HepG2 (cell line): ENCODE data around the gene RAD54L. TPM values are rescaled to one million over a fixed set of nuclear protein-coding genes. Genes with fewer than 3 reads are reported as not detected.

Experiments used
- ATAC-seq: fragments of 200-7000 bp; cut with Tn5 transposase; 3 replicates; pipeline ENCODE4 v1.9.1; 2020; ENCODE audit warnings: mild to moderate bottlenecking, moderate library complexity
- BruUV-seq: library from RNA; stranded (reverse); fragments of 400-500 nt; replicated peaks from 2 replicates; lab custom pipeline; 2021; lab: Mats Ljungman, UMichigan
- CTCF ChIA-PET: fragments of 300-600 bp; formaldehyde crosslinking; extraction: SDS; loops from one replicate; lab custom pipeline; 2021; ENCODE audit warnings: low total read pairs, inconsistent platforms, low intra/inter-chr PET ratio; lab: Yijun Ruan, JAX
- POLR2A ChIA-PET: fragments of 350-600 bp; sonication (Branson Sonifier 250); formaldehyde crosslinking; loops from one replicate; lab custom pipeline; 2020; ENCODE audit warnings: antibody characterized with exemption, inconsistent platforms; lab: Yijun Ruan, JAX
- DNase-seq: peaks from one replicate; pipeline ENCODE4 v3.0.0-alpha.2; 2015; ENCODE audit warnings: low spot score
- FAIRE-seq: peaks from 3 replicates; lab custom pipeline; 2011; peaks lifted over from hg19 to GRCh38; lab: Jason Lieb, UNC
- H2AFZ ChIP-seq: one replicate; pipeline ENCODE4 v1.6.1; 2011; ENCODE audit warnings: low read length, inconsistent platforms
- H3K27ac ChIP-seq: fragments of 300-600 bp; 3 replicates; pipeline ENCODE4 v1.8.0; 2011; ENCODE audit warnings: mixed run types, mild to moderate bottlenecking, mixed read lengths, low read length, inconsistent platforms; ENCODE audit not compliant: insufficient read depth; ENCODE audit errors: extremely low read length
- H3K27me3 ChIP-seq, 2 experiments: fragments of 200-600 bp in 1 of 2; 2 replicates in 1 of 2; 3 replicates in 1 of 2; pipeline versions ENCODE4 v1.6.0 to v1.8.0; 2011; ENCODE audit warnings: low read length in 2 of 2, mild to moderate bottlenecking in 2 of 2, moderate library complexity in 2 of 2, inconsistent platforms in 1 of 2; ENCODE audit not compliant: insufficient read depth in 2 of 2, control insufficient read depth in 1 of 2
- H3K36me3 ChIP-seq, 2 experiments: fragments of 200-600 bp in 1 of 2; replicated peaks in 1 of 2; 2 replicates in 1 of 2; 3 replicates in 1 of 2; pipeline versions ENCODE4 v1.5.1 to v1.8.0; 2011; ENCODE audit warnings: low read length in 2 of 2, inconsistent platforms in 1 of 2; ENCODE audit not compliant: insufficient read depth in 2 of 2, control insufficient read depth in 1 of 2
- H3K4me1 ChIP-seq: 2 replicates; pipeline ENCODE4 v1.5.1; 2012; ENCODE audit warnings: low read length, inconsistent platforms; ENCODE audit not compliant: insufficient read depth
- H3K4me2 ChIP-seq: 2 replicates; pipeline ENCODE4 v1.6.0; 2011; ENCODE audit warnings: low read depth, low read length, inconsistent platforms
- H3K4me3 ChIP-seq, 3 experiments: fragments of 200-600 bp in 1 of 3; sonication (generic), shearing (Covaris generic) in 1 of 3; replicated peaks in 1 of 3; 2 replicates each; pipeline ENCODE4 v1.5.1; 2011 to 2016; ENCODE audit warnings: low read length in 3 of 3, inconsistent platforms in 2 of 3, low read depth in 2 of 3, mild to moderate bottlenecking in 2 of 3, control low read depth in 1 of 3, mixed read lengths in 1 of 3; ENCODE audit not compliant: insufficient read depth in 1 of 3
- H3K79me2 ChIP-seq: one replicate; pipeline ENCODE4 v1.6.1; 2011; ENCODE audit warnings: low read length, inconsistent platforms; ENCODE audit not compliant: insufficient read depth
- H3K9ac ChIP-seq: 2 replicates; pipeline ENCODE4 v1.6.0; 2011; ENCODE audit warnings: mild to moderate bottlenecking, low read depth, low read length, inconsistent platforms; ENCODE audit not compliant: insufficient read depth
- H3K9me3 ChIP-seq: 2 replicates; pipeline ENCODE4 v1.5.1; 2012; ENCODE audit warnings: mild to moderate bottlenecking, low read length
- H4K20me1 ChIP-seq: 2 replicates; pipeline ENCODE4 v1.6.0; 2011; ENCODE audit warnings: inconsistent platforms, mild to moderate bottlenecking, low read length, moderate library complexity; ENCODE audit not compliant: insufficient read depth
- AHR ChIP-seq: IDR thresholded peaks from 2 replicates; pipeline ENCODE4 v1.6.1; 2018; ENCODE audit warnings: missing genetic modification reagents, missing compliant biosample characterization
- CREB1 ChIP-seq, 2 experiments: fragments of 450-650 bp in 1 of 2; IDR thresholded peaks; 2 replicates each; pipeline ENCODE4 v1.6.1; 2016 to 2017; ENCODE audit warnings: control low read depth in 1 of 2, mild to moderate bottlenecking in 1 of 2, missing compliant biosample characterization in 1 of 2, missing genetic modification characterization in 1 of 2
- KMT2A ChIP-seq: sonication (generic); formaldehyde crosslinking; IDR thresholded peaks from 2 replicates; pipeline ENCODE4 v1.4.0; 2020; ENCODE audit warnings: missing genetic modification reagents
- NKX3-1 ChIP-seq: sonication (generic); formaldehyde crosslinking; IDR thresholded peaks from 2 replicates; pipeline ENCODE4 v1.5.0; 2020; ENCODE audit warnings: missing genetic modification reagents
- PRPF4 ChIP-seq: fragments of 200-400 bp; formaldehyde crosslinking; IDR thresholded peaks from 2 replicates; pipeline ENCODE4 v1.6.1; 2016; ENCODE audit warnings: low read length, low read depth; ENCODE audit not compliant: poor library complexity, severe bottlenecking
- PTBP1 ChIP-seq: fragments of 200-400 bp; formaldehyde crosslinking; IDR thresholded peaks from 2 replicates; pipeline ENCODE4 v1.6.1; 2018; ENCODE audit warnings: low read length, low read depth; ENCODE audit not compliant: poor library complexity, severe bottlenecking
- RBM39 ChIP-seq: fragments of 200-400 bp; formaldehyde crosslinking; IDR thresholded peaks from one replicate; pipeline ENCODE4 v1.6.1; 2018; ENCODE audit warnings: antibody characterized with exemption, mild to moderate bottlenecking, low read depth, low read length; ENCODE audit not compliant: poor library complexity, severe bottlenecking
- SRY ChIP-seq: sonication (generic); formaldehyde crosslinking; IDR thresholded peaks from 2 replicates; pipeline ENCODE4 v1.8.0; 2022; ENCODE audit warnings: mild to moderate bottlenecking, missing genetic modification reagents
- ZNF180 ChIP-seq: sonication (generic); formaldehyde crosslinking; IDR thresholded peaks from 2 replicates; pipeline ENCODE4 v1.4.0; 2020; ENCODE audit warnings: low read depth, missing genetic modification reagents, borderline replicate concordance
- ZNF33A ChIP-seq: sonication (generic); formaldehyde crosslinking; IDR thresholded peaks from 2 replicates; pipeline ENCODE4 v1.5.1; 2020; ENCODE audit warnings: missing genetic modification reagents, mild to moderate bottlenecking, moderate library complexity, borderline replicate concordance
- ZNF496 ChIP-seq: sonication (generic); formaldehyde crosslinking; IDR thresholded peaks from 2 replicates; pipeline ENCODE4 v1.8.1; 2023; ENCODE audit warnings: mild to moderate bottlenecking, moderate library complexity, missing genetic modification reagents; ENCODE audit not compliant: insufficient replicate concordance
- ZNF547 ChIP-seq: sonication (generic); formaldehyde crosslinking; IDR thresholded peaks from 2 replicates; pipeline ENCODE4 v1.5.1; 2020; ENCODE audit warnings: mild to moderate bottlenecking, missing genetic modification reagents
- ZNF619 ChIP-seq: sonication (generic); formaldehyde crosslinking; IDR thresholded peaks from 2 replicates; pipeline ENCODE4 v1.4.0; 2020; ENCODE audit warnings: mild to moderate bottlenecking, missing genetic modification reagents
- ZNF747 ChIP-seq: sonication (generic); formaldehyde crosslinking; IDR thresholded peaks from 2 replicates; pipeline ENCODE4 v1.8.1; 2023; ENCODE audit warnings: missing genetic modification reagents, mild to moderate bottlenecking, borderline replicate concordance
- WGBS: methylation state at CpG from one replicate; pipeline ENCODE4 v1.1.6; 2017; ENCODE audit warnings: low lambda C conversion rate; 5-methylcytosine and 5-hydroxymethylcytosine counted together
- in situ Hi-C: cut with HindIII; loops from 2 replicates; pipeline ENCODE4 v1.10.0; 2017; ENCODE audit warnings: low pct_unique_long_range_greater_than_20kb; ENCODE audit not compliant: extremely low pct_ligation_motif_present
- intact Hi-C: fragments of 100-400 bp; cut with micrococcal nuclease; formaldehyde crosslinking; loops from one replicate; pipeline ENCODE4 v1.10.0; 2022; ENCODE audit not compliant: unreplicated experiment
- polyA plus RNA-seq, 8 experiments: library from polyadenylated mRNA; depleted of rRNA in 3 of 8; stranded (reverse) in 7 of 8; unstranded in 1 of 8; fragments of >200 nt; fragmentation: Illumina TruSeq in 4 of 8; extraction: Trizol in 4 of 8; gene quantifications; 2 replicates each; pipeline versions ENCODE4 v1.2.1 to v1.2.3, GENCODE V29; 2011 to 2016; ENCODE audit warnings: low read depth in 4 of 8, missing spikeins in 1 of 8, mixed read lengths in 1 of 8; ENCODE audit not compliant: insufficient read depth in 1 of 8
- total RNA-seq, 5 experiments: library from RNA; depleted of rRNA; stranded (reverse); fragments of >200 nt; fragmentation: Illumina TruSeq; extraction: Trizol; gene quantifications; 2 replicates each; pipeline ENCODE4 v1.2.3, GENCODE V29; 2016; ENCODE audit warnings: low read depth in 1 of 5

The RAD54L gene
- total and polyA plus RNA-seq, 2 of the 13 experiments (the other 11 are each of a cell fraction or from before 2014, with no cell fraction given): 10.2 to 30.0 TPM

GRCh38 chr1:46262508-46262907, 14.9 kb downstream of the RAD54L start:
- no peak for DNase-seq
- no peak overlapping the region for H3K4me3 ChIP-seq
- ChIA-PET CTCF (no interaction called here), POLR2A (no interaction called here)
- in situ Hi-C loops: no loop called here
- ATAC-seq: no peak
- H3K4me2 ChIP-seq: no peak overlapping the region
- no peak for FAIRE-seq
- H2AFZ ChIP-seq: no peak overlapping the region
- no TSS peak for BruUV-seq
- peaks cover 41 to 91% of the 10 kb centered on the region in 2 experiments for H3K36me3 ChIP-seq
- H3K27ac ChIP-seq: no peak overlapping the region
- no peak overlapping the region for H3K9ac ChIP-seq
- H4K20me1 ChIP-seq: no peaks in the 10 kb centered on the region
- no peaks in the 10 kb centered on the region for H3K79me2 ChIP-seq
- no peaks in the 10 kb centered on the region for H3K27me3 ChIP-seq
- intact Hi-C loops: no loop called here
- no peaks in the 10 kb centered on the region for H3K4me1 ChIP-seq
- TF ChIP-seq PTBP1 (no peak), AHR (CRISPR knock-in tag) (no peak), KMT2A (CRISPR knock-in tag) (no peak), ZNF619 (CRISPR knock-in tag) (no peak), RBM39 (no peak), ZNF547 (no peak), ZNF747 (CRISPR knock-in tag) (no peak), CREB1 (IDR thresholded peaks at IDR 0.05) (no peak), CREB1 (CRISPR knock-in tag; IDR thresholded peaks at IDR 0.05) (no peak), ZNF180 (CRISPR knock-in tag) (no peak), ZNF33A (no peak), PRPF4 (no peak), SRY (no peak), ZNF496 (CRISPR knock-in tag) (no peak), NKX3-1 (CRISPR knock-in tag) (no peak)
- TF ChIP-seq, all 625 proteins: peak for 0
- WGBS: 100% methylated on average over 1 of the region's 1 CpG
- no peaks in the 10 kb centered on the region for H3K9me3 ChIP-seq
